Keratinocyte (primary cell): Measurements from ENCODE around the gene SMG1. TPM values are rescaled to one million over a fixed set of nuclear protein-coding genes. Genes with fewer than 3 reads are reported as not detected.

Experiments
- DNase-seq: peaks from one replicate; pipeline ENCODE4 v3.0.0-alpha.2; 2011; ENCODE audit warnings: low read depth, missing footprints, low spot score
- FAIRE-seq: peaks from 2 replicates; lab custom pipeline; 2011; peaks lifted over from hg19 to GRCh38; lab: Jason Lieb, UNC
- H2AFZ ChIP-seq: 2 replicates; pipeline ENCODE4 v1.6.0; 2012; ENCODE audit warnings: low read length, control low read depth, inconsistent platforms; ENCODE audit not compliant: control insufficient read depth
- H3K27ac ChIP-seq: 2 replicates; pipeline ENCODE4 v1.5.1; 2011; ENCODE audit warnings: low read length; ENCODE audit not compliant: control insufficient read depth, insufficient read depth
- H3K27me3 ChIP-seq: 3 replicates; pipeline ENCODE4 v1.6.0; 2011; ENCODE audit warnings: low read length; ENCODE audit not compliant: control insufficient read depth, insufficient read depth; ENCODE audit errors: extremely low read depth
- H3K36me3 ChIP-seq, 2 experiments: 2 replicates in 1 of 2; 3 replicates in 1 of 2; pipeline ENCODE4 v1.5.1; 2011; ENCODE audit warnings: low read length in 2 of 2, mild to moderate bottlenecking in 1 of 2; ENCODE audit not compliant: control insufficient read depth in 2 of 2, insufficient read depth in 2 of 2; ENCODE audit errors: extremely low read depth in 1 of 2
- H3K4me1 ChIP-seq: 3 replicates; pipeline ENCODE4 v1.5.1; 2011; ENCODE audit warnings: low read length; ENCODE audit not compliant: control insufficient read depth, insufficient read depth; ENCODE audit errors: extremely low read depth
- H3K4me2 ChIP-seq: 3 replicates; pipeline ENCODE4 v1.6.0; 2011; ENCODE audit warnings: low read depth, low read length; ENCODE audit not compliant: control insufficient read depth, insufficient read depth; ENCODE audit errors: extremely low read depth
- H3K4me3 ChIP-seq, 3 experiments: fragments of 200-600 bp in 1 of 3; sonication (generic) in 1 of 3; 2 replicates in 2 of 3; 3 replicates in 1 of 3; pipeline ENCODE4 v1.5.1; 2011 to 2016; ENCODE audit warnings: low read length in 3 of 3, mild to moderate bottlenecking in 3 of 3, control low read depth in 2 of 3, inconsistent platforms in 1 of 3, low read depth in 1 of 3, mixed read lengths in 1 of 3, mixed run types in 1 of 3, moderate library complexity in 1 of 3; ENCODE audit not compliant: control insufficient read depth in 2 of 3, insufficient read depth in 2 of 3; ENCODE audit errors: extremely low read depth in 1 of 3
- H3K79me2 ChIP-seq: 2 replicates; pipeline ENCODE4 v1.6.0; 2012; ENCODE audit warnings: low read length; ENCODE audit not compliant: control insufficient read depth, insufficient read depth
- H3K9ac ChIP-seq: 3 replicates; pipeline ENCODE4 v1.6.0; 2011; ENCODE audit warnings: low read length; ENCODE audit not compliant: control insufficient read depth, insufficient read depth; ENCODE audit errors: extremely low read depth
- H3K9me1 ChIP-seq: 3 replicates; pipeline ENCODE4 v1.6.0; 2011; ENCODE audit warnings: low read length; ENCODE audit not compliant: control insufficient read depth, insufficient read depth; ENCODE audit errors: extremely low read depth
- H3K9me3 ChIP-seq: 2 replicates; pipeline ENCODE4 v1.5.1; 2012; ENCODE audit warnings: low read depth, low read length; ENCODE audit not compliant: control insufficient read depth
- H4K20me1 ChIP-seq: 3 replicates; pipeline ENCODE4 v1.6.0; 2011; ENCODE audit warnings: low read length; ENCODE audit not compliant: control insufficient read depth, insufficient read depth; ENCODE audit errors: extremely low read depth
- EZH2 ChIP-seq: IDR thresholded peaks from one replicate; pipeline ENCODE4 v1.6.1; 2012; ENCODE audit warnings: inconsistent platforms, mild to moderate bottlenecking, low read length, moderate library complexity
- dilution Hi-C: fragments of 300-500 bp; cut with MboI; formaldehyde crosslinking; loops from one replicate; pipeline ENCODE4 v1.7.0; 2020; ENCODE audit warnings: low sequenced_read_pairs; ENCODE audit not compliant: extremely low pct_ligation_motif_present
- polyA plus RNA-seq, 5 experiments: library from polyadenylated mRNA; depleted of rRNA in 3 of 5; stranded (reverse) in 3 of 5; stranded (forward) in 1 of 5; unstranded in 1 of 5; fragments of >200 nt; gene quantifications; 1 replicate in 1 of 5; 2 replicates in 3 of 5; 3 replicates in 1 of 5; pipeline versions ENCODE4 v1.2.1 to v1.2.3, GENCODE V29; 2011 to 2012; ENCODE audit warnings: missing spikeins in 2 of 5, low read depth in 1 of 5, low replicate concordance in 1 of 5
- TF ChIP-seq, protein P1 (sequence below), 3 experiments: IDR thresholded peaks in 1 of 3; conservative IDR thresholded peaks in 1 of 3; optimal IDR thresholded peaks in 1 of 3; 2 replicates in 2 of 3; 3 replicates in 1 of 3; pipeline versions ENCODE3 to v1.5.1; 2011; ENCODE audit warnings: low read length in 3 of 3, mild to moderate bottlenecking in 3 of 3, moderate library complexity in 2 of 3, control low read depth in 1 of 3, inconsistent platforms in 1 of 3; ENCODE audit not compliant: insufficient read depth in 2 of 3; ENCODE audit errors: extremely low read depth in 1 of 3

SMG1 gene
- polyA plus RNA-seq, 1 donor (not counting 4 experiments of a cell fraction or from before 2014, with no cell fraction given): 34.2 TPM

DNA sequence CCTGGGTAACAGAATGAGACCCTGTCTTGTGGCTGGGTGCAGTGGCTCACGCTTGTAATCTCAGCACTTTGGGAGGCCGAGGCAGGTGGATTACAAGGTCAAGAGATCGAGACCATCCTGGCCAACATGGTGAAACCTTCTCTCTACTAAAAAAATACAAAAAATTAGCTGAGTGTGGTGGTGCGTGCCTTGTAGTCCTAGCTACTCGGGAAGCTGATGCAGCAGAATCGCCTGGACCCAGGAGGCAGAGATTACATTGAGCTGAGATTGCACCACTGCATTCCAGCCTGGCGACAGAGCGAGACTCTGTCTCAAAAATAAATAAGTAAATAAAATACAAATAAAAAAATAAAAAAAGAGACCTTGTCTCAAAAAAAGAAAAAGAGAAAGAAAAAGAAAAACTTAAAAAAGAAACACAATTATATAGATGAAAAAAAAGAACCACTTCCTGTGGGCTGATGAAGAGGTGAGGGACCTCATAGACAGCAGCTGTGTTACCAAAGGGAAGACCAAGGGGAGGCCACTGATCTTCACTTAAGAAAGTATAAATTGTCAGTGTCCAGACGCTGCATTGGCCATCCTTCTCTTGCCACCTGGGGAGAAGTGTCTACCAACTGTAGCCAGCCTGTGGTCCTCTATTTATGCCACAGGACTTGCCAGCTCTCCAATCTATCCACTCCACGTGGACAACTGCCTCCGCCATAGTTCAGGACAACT is 24.4 kb upstream of the SMG1 start:
- dilution Hi-C loops: no loop called here
- H3K27me3 ChIP-seq: no peaks in the 10 kb centered on the region
- no peaks in the 10 kb centered on the region for H3K9me1 ChIP-seq
- H3K79me2 ChIP-seq: no peaks in the 10 kb centered on the region
- no peak overlapping the region for H3K27ac ChIP-seq
- H3K36me3 ChIP-seq: no peaks in the 10 kb centered on the region
- H3K4me3 ChIP-seq: no peak overlapping the region
- H3K4me2 ChIP-seq: no peak overlapping the region
- FAIRE-seq (no peak), DNase-seq (no peak)
- H4K20me1 ChIP-seq: no peaks in the 10 kb centered on the region
- peaks cover 2% of the 10 kb centered on the region for H3K4me1 ChIP-seq
- TF ChIP-seq, protein P1, sequence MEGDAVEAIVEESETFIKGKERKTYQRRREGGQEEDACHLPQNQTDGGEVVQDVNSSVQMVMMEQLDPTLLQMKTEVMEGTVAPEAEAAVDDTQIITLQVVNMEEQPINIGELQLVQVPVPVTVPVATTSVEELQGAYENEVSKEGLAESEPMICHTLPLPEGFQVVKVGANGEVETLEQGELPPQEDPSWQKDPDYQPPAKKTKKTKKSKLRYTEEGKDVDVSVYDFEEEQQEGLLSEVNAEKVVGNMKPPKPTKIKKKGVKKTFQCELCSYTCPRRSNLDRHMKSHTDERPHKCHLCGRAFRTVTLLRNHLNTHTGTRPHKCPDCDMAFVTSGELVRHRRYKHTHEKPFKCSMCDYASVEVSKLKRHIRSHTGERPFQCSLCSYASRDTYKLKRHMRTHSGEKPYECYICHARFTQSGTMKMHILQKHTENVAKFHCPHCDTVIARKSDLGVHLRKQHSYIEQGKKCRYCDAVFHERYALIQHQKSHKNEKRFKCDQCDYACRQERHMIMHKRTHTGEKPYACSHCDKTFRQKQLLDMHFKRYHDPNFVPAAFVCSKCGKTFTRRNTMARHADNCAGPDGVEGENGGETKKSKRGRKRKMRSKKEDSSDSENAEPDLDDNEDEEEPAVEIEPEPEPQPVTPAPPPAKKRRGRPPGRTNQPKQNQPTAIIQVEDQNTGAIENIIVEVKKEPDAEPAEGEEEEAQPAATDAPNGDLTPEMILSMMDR (optimal IDR thresholded peaks at IDR 0.05 in 1 of 3, IDR thresholded peaks at IDR 0.05 in 1 of 3, conservative IDR thresholded peaks at IDR 0.05 in 1 of 3; ENCODE audit: extremely low read depth in 1 of 3, insufficient read depth in 2 of 3, low read length in 3 of 3): no peak
- no peak overlapping the region for H2AFZ ChIP-seq
- H3K9ac ChIP-seq: no peak overlapping the region
- H3K9me3 ChIP-seq: no peaks in the 10 kb centered on the region

DNA sequence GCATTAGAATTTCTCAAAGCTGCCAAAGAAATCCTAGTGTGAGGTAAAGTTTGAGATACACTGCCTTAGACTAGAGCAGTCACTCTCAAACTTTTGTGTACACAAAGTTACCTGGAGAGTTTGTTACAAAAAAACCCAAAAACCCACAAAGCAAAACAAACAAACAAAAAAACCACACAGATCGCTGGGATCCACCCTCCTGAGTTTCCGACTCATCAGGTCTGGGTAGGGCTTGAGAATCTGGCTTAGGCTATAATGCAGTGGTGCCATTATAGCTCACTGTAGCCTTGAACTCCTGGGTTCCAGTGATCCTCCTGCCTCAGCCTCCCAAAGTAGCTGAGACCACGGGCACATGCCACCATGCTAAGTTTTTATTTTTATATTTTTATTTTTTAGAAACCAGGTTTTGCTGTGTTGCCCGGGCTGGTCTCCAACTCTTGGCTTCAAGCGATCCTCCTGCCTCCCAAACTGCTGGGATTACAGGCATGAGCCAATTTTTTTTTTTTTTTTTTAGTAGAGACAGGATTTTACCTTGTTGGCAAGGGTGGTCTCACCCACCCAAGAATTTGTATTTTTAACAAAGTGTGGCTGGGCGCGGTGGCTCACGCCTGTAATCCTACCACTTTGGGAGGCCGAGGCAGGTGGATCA is 22.3 kb upstream of the SMG1 start:
- Histone ChIP-seq H3K4me3 (no peak overlapping the region), H3K36me3 (no peaks in the 10 kb centered on the region), H2AFZ (peak overlapping the region; percentile 33), H3K79me2 (no peaks in the 10 kb centered on the region), H3K9me1 (no peaks in the 10 kb centered on the region), H3K4me2 (no peak overlapping the region), H3K27ac (no peak overlapping the region), H3K4me1 (peaks cover 2% of the 10 kb centered on the region), H3K27me3 (no peaks in the 10 kb centered on the region), H3K9me3 (no peaks in the 10 kb centered on the region), H3K9ac (no peak overlapping the region), H4K20me1 (no peaks in the 10 kb centered on the region)
- no peak for FAIRE-seq
- no peak for DNase-seq
- dilution Hi-C loops: no loop called here
- TF ChIP-seq, protein P1 (optimal IDR thresholded peaks at IDR 0.05 in 1 of 3, IDR thresholded peaks at IDR 0.05 in 1 of 3, conservative IDR thresholded peaks at IDR 0.05 in 1 of 3; ENCODE audit: extremely low read depth in 1 of 3, insufficient read depth in 2 of 3, low read length in 3 of 3): no peak
- no peak for TF ChIP-seq EZH2
